SH-SY5Y (cell line): ENCODE measurements around the gene PTPRD.

Source experiments
- GATA2 ChIP-seq: IDR thresholded peaks from 2 replicates; pipeline ENCODE4 v1.6.1; 2011; ENCODE audit warnings: mild to moderate bottlenecking, low read depth, low read length
- GATA3 ChIP-seq: IDR thresholded peaks from 2 replicates; pipeline ENCODE4 v1.6.1; 2011; ENCODE audit warnings: low read depth, mild to moderate bottlenecking, low read length, moderate library complexity

DNA sequence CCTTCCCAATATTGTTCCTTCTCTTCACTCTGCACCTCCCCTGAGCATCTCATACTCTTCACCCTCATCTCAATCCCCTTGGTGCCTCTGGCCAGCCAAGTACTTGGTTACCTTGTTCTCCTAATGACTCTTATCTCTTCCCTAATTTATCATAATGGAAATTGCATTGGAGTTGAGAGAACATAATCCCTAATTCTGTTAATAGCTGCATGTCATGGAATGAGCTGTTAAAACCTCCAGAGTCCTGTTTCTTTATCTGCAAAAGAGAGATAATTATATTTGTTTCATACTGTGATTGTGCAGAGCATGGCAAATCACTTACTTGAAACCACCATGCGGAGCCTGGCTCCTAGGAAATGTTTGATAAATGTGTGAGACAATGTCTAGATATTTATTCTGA is 1738.3 kb downstream of the PTPRD start:
- TF ChIP-seq GATA2: peak; percentile 43; the same call in 1 of the 2 replicates
- TF ChIP-seq GATA3: no peak
